GM12865 (cell line): ENCODE measurements around the gene ALDOA.

ENCODE experiments used
- DNase-seq: peaks from one replicate; pipeline ENCODE4 v3.0.0; 2010; ENCODE audit warnings: low read depth
- H3K4me3 ChIP-seq: 2 replicates; pipeline ENCODE4 v1.5.1; 2011; ENCODE audit warnings: mild to moderate bottlenecking, low read depth, low read length, control low read depth
- TF ChIP-seq, protein P1 (sequence below): IDR thresholded peaks from 2 replicates; pipeline ENCODE4 v1.5.1; 2011; ENCODE audit warnings: low read length, control low read depth, low read depth, inconsistent platforms; ENCODE audit not compliant: insufficient read depth; ENCODE audit errors: missing control alignments

Gene ALDOA

DNA sequence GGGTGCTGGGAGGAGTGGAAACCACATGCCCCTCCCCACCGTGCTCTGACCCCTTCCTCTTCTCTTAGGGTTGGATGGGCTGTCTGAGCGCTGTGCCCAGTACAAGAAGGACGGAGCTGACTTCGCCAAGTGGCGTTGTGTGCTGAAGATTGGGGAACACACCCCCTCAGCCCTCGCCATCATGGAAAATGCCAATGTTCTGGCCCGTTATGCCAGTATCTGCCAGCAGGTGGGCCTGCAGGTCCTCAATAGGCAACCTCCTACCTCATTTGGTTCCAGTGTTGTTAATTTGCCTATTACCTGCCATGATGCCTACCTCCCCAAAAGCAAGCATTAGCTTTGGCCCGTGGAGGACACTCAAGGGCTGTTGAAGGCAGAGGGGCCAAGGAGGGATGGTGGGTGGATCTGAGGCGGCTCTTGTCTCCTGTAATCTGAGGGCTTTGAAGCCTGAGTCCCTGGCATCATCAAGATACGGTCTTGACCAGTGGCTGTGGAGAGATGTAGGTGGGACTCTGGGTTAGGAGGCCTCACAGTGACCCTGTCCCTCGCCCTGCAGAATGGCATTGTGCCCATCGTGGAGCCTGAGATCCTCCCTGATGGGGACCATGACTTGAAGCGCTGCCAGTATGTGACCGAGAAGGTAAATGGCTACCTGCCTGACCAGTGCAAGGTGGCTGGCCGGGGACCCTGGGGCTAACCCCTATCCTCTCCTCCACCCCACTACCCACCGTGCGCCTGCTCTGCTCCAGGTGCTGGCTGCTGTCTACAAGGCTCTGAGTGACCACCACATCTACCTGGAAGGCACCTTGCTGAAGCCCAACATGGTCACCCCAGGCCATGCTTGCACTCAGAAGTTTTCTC, 3.4 kb downstream of the ALDOA start:
- peak; percentile 46 for DNase-seq
- H3K4me3 ChIP-seq = no peak overlapping the region
- TF ChIP-seq, protein P1, sequence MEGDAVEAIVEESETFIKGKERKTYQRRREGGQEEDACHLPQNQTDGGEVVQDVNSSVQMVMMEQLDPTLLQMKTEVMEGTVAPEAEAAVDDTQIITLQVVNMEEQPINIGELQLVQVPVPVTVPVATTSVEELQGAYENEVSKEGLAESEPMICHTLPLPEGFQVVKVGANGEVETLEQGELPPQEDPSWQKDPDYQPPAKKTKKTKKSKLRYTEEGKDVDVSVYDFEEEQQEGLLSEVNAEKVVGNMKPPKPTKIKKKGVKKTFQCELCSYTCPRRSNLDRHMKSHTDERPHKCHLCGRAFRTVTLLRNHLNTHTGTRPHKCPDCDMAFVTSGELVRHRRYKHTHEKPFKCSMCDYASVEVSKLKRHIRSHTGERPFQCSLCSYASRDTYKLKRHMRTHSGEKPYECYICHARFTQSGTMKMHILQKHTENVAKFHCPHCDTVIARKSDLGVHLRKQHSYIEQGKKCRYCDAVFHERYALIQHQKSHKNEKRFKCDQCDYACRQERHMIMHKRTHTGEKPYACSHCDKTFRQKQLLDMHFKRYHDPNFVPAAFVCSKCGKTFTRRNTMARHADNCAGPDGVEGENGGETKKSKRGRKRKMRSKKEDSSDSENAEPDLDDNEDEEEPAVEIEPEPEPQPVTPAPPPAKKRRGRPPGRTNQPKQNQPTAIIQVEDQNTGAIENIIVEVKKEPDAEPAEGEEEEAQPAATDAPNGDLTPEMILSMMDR = peak; percentile 44

GRCh38 chr16:30069611-30070462, 4.3 kb downstream of the ALDOA start:
- no peak for DNase-seq
- TF ChIP-seq, protein P1 = no peak
- no peak overlapping the region for H3K4me3 ChIP-seq

GRCh38 chr16:30070490-30070889, 4.9 kb downstream of the ALDOA start:
- no peak overlapping the region for H3K4me3 ChIP-seq
- no peak for DNase-seq
- TF ChIP-seq, protein P1 = no peak

DNA sequence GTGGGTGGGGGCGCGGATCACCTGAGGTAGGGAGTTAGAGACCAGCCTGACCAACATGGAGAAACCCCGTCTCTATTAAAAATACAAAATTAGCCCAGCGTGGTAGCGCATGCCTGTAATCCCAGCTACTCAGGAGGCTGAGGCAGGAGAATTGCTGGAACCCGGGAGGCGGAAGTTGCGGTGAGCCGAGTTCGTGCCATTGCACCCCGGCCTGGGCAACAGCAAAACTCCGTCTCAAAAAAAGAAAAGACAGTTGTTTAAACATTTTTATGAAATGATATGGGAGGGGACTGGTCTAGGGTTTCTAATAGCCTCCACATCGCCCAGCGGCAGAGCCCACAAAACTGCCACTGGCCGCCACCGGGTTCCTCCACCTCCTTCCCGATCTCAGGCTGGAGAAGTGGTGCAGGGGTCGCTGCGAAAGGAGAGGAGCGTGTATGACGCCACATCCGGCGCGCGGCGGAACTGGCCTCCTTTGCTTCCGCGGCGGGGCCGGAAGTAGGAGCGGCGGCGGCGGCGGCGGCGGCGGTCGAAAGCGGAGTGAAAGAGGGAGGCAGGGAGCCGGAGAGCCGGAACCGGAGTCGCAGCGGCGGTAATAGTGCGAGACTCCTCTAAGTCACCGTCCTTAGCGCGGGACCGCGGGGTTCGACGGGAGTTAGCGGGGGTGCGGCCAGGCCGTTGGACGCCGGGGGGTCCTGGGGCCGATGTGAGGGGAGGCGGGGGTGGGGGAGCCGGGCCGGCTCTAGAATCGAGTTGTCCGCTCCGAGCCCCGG, 10.1 kb downstream of the ALDOA start, which contains the start of gene PPP4C:
TSS of gene PPP4C (plus strand) at position 492 of the 773 bp plus-strand sequence. CDS start 384 bp downstream, outside the sequence.
- peak within 1 kb of the TSS; percentile 72 for H3K4me3 ChIP-seq
- TF ChIP-seq, protein P1 = no peak
- DNase-seq = peak; percentile 92

- TF ChIP-seq, protein P1 = no peak
- DNase-seq = no peak
Measured at GRCh38 chr16:30076276-30076791, 10.8 kb downstream of the ALDOA start.

GRCh38 chr16:30077656-30078055, 12.1 kb downstream of the ALDOA start:
- H3K4me3 ChIP-seq = no peak overlapping the region
- no peak for DNase-seq
- TF ChIP-seq, protein P1 = no peak

More at GRCh38 chr16:30076276-30076791, 10.8 kb downstream of the ALDOA start:
- H3K4me3 ChIP-seq = peak overlapping the region; percentile 72
